ENCODE data around the gene COA8. TPM values are rescaled to one million over a fixed set of nuclear protein-coding genes. Genes with fewer than 3 reads are reported as not detected.
A peak's percentile ranks its signal among the peaks of the same experiment; 100 is the strongest.

COA8 gene
- total and polyA plus RNA-seq, 2 of the 4 experiments (the other 2 are of a cell fraction) = 12.2 to 21.1 TPM

- H4K20me1 ChIP-seq (ENCODE audit: insufficient read depth, low read length) = peaks cover 24% of the 10 kb centered on the region
- H2AFZ ChIP-seq (replicated peaks; ENCODE audit: low read length, poor library complexity) = no peak overlapping the region
- no peak overlapping the region for H3K56ac ChIP-seq (ENCODE audit: extremely low read depth, insufficient read depth, low read length)
- dilution Hi-C loops (cut with HindIII; ENCODE audit: low sequenced_read_pairs, unreplicated experiment) (no loop called here), in situ Hi-C loops (cut with MboI; ENCODE audit: low sequenced_read_pairs) (no loop called here), intact Hi-C loops (cut with micrococcal nuclease) (no loop called here)
- no peak overlapping the region for H3K4ac ChIP-seq (ENCODE audit: low read depth, low read length)
- H3K18ac ChIP-seq (ENCODE audit: low read depth, low read length) = no peak overlapping the region
- H3K9me1 ChIP-seq (ENCODE audit: insufficient read depth, low read length) = no peaks in the 10 kb centered on the region
- no peak overlapping the region for H3K9ac ChIP-seq (ENCODE audit: low read depth, low read length)
- H3K27ac ChIP-seq (ENCODE audit: insufficient read depth, low read length) = no peak overlapping the region
- WGBS, 2 experiments (ENCODE audit: extremely low coverage in 2 of 2, insufficient read length in 1 of 2) = 88% methylated on average over 6 of the region's 10 CpGs; no CpG with 5 or more reads in 1 of the 2 experiments
- no peak overlapping the region for H4K5ac ChIP-seq (ENCODE audit: low read depth, low read length)
- no peak overlapping the region for H4K8ac ChIP-seq (ENCODE audit: low read depth in 2 of 2, low read length in 2 of 2)
- no peak overlapping the region for H3K4me3 ChIP-seq (ENCODE audit: insufficient read depth, low read depth, low read length)
- peaks cover 21% of the 10 kb centered on the region for H3K4me1 ChIP-seq (ENCODE audit: control insufficient read depth, insufficient read depth, low read length)
- no TSS peak for BruUV-seq (replicated peaks)
- no peak overlapping the region for H4K91ac ChIP-seq (ENCODE audit: insufficient read depth, low read depth, low read length)
- ChIA-PET CTCF (no interaction called here), POLR2A (ENCODE audit: unreplicated experiment) (no interaction called here)
- ATAC-seq (ENCODE audit: low read depth) = no peak
- peaks cover 3% of the 10 kb centered on the region; the same call in 1 of the 2 replicates for H3K27me3 ChIP-seq (ENCODE audit: control insufficient read depth, insufficient read depth, low read length)
- H2AK9ac ChIP-seq (replicated peaks; ENCODE audit: low read depth, low read length, poor library complexity) = peak overlapping the region; percentile 76
- no peak overlapping the region for H2AK5ac ChIP-seq (ENCODE audit: low read depth, low read length)
- no peak overlapping the region for H2BK5ac ChIP-seq (ENCODE audit: low read depth, low read length, poor library complexity, severe bottlenecking)
- H2BK120ac ChIP-seq (ENCODE audit: low read depth, low read length) = no peak overlapping the region
- DNase-seq = no peak
- H3K4me2 ChIP-seq (ENCODE audit: low read depth, low read length) = no peak overlapping the region
- no peak overlapping the region for H3K23ac ChIP-seq (ENCODE audit: low read depth, low read length)
- no peak overlapping the region for H3K14ac ChIP-seq (replicated peaks; ENCODE audit: low read depth, low read length)
- no peak for TF ChIP-seq BHLHE40 (IDR thresholded peaks at IDR 0.05; ENCODE audit: low read depth, low read length)
- no peak for TF ChIP-seq CHD1 (IDR thresholded peaks at IDR 0.05; ENCODE audit: low read depth, low read length)
- no peak for TF ChIP-seq SMC3 (IDR thresholded peaks at IDR 0.05; ENCODE audit: low read depth, low read length)
- no peak for TF ChIP-seq NFE2L2 (IDR thresholded peaks at IDR 0.05; ENCODE audit: low read depth, low read length)
- TF ChIP-seq CEBPB (IDR thresholded peaks at IDR 0.05; ENCODE audit: low read depth, low read length) = no peak
- TF ChIP-seq RFX5 (IDR thresholded peaks at IDR 0.05; ENCODE audit: low read depth, low read length) = no peak
- no peak for TF ChIP-seq CTCF (conservative IDR thresholded peaks at IDR 0.05; ENCODE audit: low read depth, low read length)
- no peak for TF ChIP-seq FOS (IDR thresholded peaks at IDR 0.05; ENCODE audit: low read depth, low read length)
- TF ChIP-seq, protein P1, sequence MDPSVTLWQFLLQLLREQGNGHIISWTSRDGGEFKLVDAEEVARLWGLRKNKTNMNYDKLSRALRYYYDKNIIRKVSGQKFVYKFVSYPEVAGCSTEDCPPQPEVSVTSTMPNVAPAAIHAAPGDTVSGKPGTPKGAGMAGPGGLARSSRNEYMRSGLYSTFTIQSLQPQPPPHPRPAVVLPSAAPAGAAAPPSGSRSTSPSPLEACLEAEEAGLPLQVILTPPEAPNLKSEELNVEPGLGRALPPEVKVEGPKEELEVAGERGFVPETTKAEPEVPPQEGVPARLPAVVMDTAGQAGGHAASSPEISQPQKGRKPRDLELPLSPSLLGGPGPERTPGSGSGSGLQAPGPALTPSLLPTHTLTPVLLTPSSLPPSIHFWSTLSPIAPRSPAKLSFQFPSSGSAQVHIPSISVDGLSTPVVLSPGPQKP (IDR thresholded peaks at IDR 0.05; ENCODE audit: borderline replicate concordance, low read depth, low read length) = no peak
- no peak for TF ChIP-seq RCOR1 (IDR thresholded peaks at IDR 0.05; ENCODE audit: insufficient replicate concordance, low read length)
- no peak for TF ChIP-seq MAFK (IDR thresholded peaks at IDR 0.05; ENCODE audit: low read depth, low read length)
- TF ChIP-seq, protein P2, sequence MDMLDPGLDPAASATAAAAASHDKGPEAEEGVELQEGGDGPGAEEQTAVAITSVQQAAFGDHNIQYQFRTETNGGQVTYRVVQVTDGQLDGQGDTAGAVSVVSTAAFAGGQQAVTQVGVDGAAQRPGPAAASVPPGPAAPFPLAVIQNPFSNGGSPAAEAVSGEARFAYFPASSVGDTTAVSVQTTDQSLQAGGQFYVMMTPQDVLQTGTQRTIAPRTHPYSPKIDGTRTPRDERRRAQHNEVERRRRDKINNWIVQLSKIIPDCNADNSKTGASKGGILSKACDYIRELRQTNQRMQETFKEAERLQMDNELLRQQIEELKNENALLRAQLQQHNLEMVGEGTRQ (IDR thresholded peaks at IDR 0.05; ENCODE audit: low read depth, low read length) = no peak
- no peak for TF ChIP-seq MAZ (IDR thresholded peaks at IDR 0.05; ENCODE audit: borderline replicate concordance, low read depth, low read length)
- no peak for TF ChIP-seq RAD21 (IDR thresholded peaks at IDR 0.05; ENCODE audit: low read length)
- TF ChIP-seq MXI1 (IDR thresholded peaks at IDR 0.05; ENCODE audit: borderline replicate concordance, low read depth, low read length) = no peak
- TF ChIP-seq POLR2A (IDR thresholded peaks at IDR 0.05; ENCODE audit: low read depth, low read length) = no peak
- no peak overlapping the region for H2BK20ac ChIP-seq (ENCODE audit: low read depth, low read length)
- peaks cover 4% of the 10 kb centered on the region; the same call in 1 of the 2 replicates for H3K36me3 ChIP-seq (ENCODE audit: control insufficient read depth, insufficient read depth, low read length)
- H3K9me3 ChIP-seq (ENCODE audit: control insufficient read depth, insufficient read depth, low read length) = no peaks in the 10 kb centered on the region
- H2BK15ac ChIP-seq (ENCODE audit: low read depth, low read length) = no peak overlapping the region
- peaks cover 0 to 11% of the 10 kb centered on the region in 2 experiments; a peak in 1 of 4 replicates for H3K79me1 ChIP-seq (ENCODE audit: low read depth in 1 of 2, low read length in 2 of 2)
Measured at GRCh38 chr14:103517174-103517566, 45.6 kb upstream of the COA8 start.
